HG02759 (cell line): ENCODE data around the gene AATK.

Experiments used
- ATAC-seq: cut with Tn5 transposase; IDR thresholded peaks from one replicate; pipeline ENCODE4 v1.9.1; 2021; ENCODE audit warnings: mild to moderate bottlenecking, moderate library complexity; ENCODE audit not compliant: unreplicated experiment

Gene AATK

GRCh38 chr17:81195941-81196495 lies 30.0 kb upstream of the AATK start:
- ATAC-seq, result no peak

GRCh38 chr17:81194941-81195901 lies 29.2 kb upstream of the AATK start:
- ATAC-seq, result no peak

GRCh38 chr17:81194225-81194760 lies 28.3 kb upstream of the AATK start:
- no peak for ATAC-seq

GRCh38 chr17:81193470-81194224 lies 27.6 kb upstream of the AATK start:
- ATAC-seq, result no peak

- ATAC-seq, result no peak
These were observed 27.0 kb upstream of the AATK start for GRCh38 chr17:81193051-81193410.

- no peak for ATAC-seq
These were observed 26.5 kb upstream of the AATK start for GRCh38 chr17:81192386-81193050.

GRCh38 chr17:81191646-81192045 lies 25.6 kb upstream of the AATK start:
- no peak for ATAC-seq

- no peak for ATAC-seq
These were observed 25.1 kb upstream of the AATK start for GRCh38 chr17:81191116-81191515.

GRCh38 chr17:81190591-81190990 lies 24.6 kb upstream of the AATK start:
- no peak for ATAC-seq

- ATAC-seq, result no peak
These were observed 23.9 kb upstream of the AATK start for GRCh38 chr17:81189670-81190530.

GRCh38 chr17:81189016-81189415 lies 23.0 kb upstream of the AATK start:
- ATAC-seq, result no peak

GRCh38 chr17:81188491-81188840 lies 22.4 kb upstream of the AATK start:
- ATAC-seq, result no peak

- ATAC-seq, result no peak
These were observed 21.8 kb upstream of the AATK start for GRCh38 chr17:81187586-81188490.

GRCh38 chr17:81187120-81187519 lies 21.1 kb upstream of the AATK start:
- no peak for ATAC-seq

- ATAC-seq, result no peak
These were observed 20.2 kb upstream of the AATK start for GRCh38 chr17:81186203-81186602.

- no peak for ATAC-seq
These were observed 18.5 kb upstream of the AATK start for GRCh38 chr17:81184555-81184954.

GRCh38 chr17:81183807-81184206 lies 17.8 kb upstream of the AATK start:
- no peak for ATAC-seq

- no peak for ATAC-seq
These were observed 17.3 kb upstream of the AATK start for GRCh38 chr17:81183316-81183715.

GRCh38 chr17:81182596-81182995 lies 16.6 kb upstream of the AATK start:
- no peak for ATAC-seq
